CD4-positive, alpha-beta T cell treated with Interleukin-4 for 1 hour (primary cell): ENCODE data around the gene ABCC1.
"Not testable (repeated sequence)": the region's sequence is repeated elsewhere in the genome, so short reads cannot be mapped to it uniquely, and the experiment has no call there.

ENCODE experiments used
- DNase-seq, 2 donors: peaks; one replicate each; pipeline ENCODE4 v3.0.0-alpha.2; 2020 to 2022

The ABCC1 gene

GRCh38 chr16:15946257-15947044 is 3.0 kb upstream of the ABCC1 start:
- DNase-seq, result no peak

GRCh38 chr16:15947983-15948509 is 1.4 kb upstream of the ABCC1 start:
- DNase-seq, result no peak

GRCh38 chr16:15948532-15949209 is 745 bp upstream of the ABCC1 start:
- peak in 1 of 2 donors; percentile 38 for DNase-seq

- peak; percentile 57 to 74 for DNase-seq
These were observed 892 bp downstream of the ABCC1 start for GRCh38 chr16:15950161-15950854.

GRCh38 chr16:15950869-15951268 is 1.5 kb downstream of the ABCC1 start:
- peak in 1 of 2 donors; percentile 28 for DNase-seq

GRCh38 chr16:15951852-15952251 is 2.4 kb downstream of the ABCC1 start:
- DNase-seq, result no peak

- peak in 1 of 2 donors; percentile 35 for DNase-seq
These were observed 2.9 kb downstream of the ABCC1 start for GRCh38 chr16:15952265-15952711.

- no peak for DNase-seq
These were observed 4.1 kb downstream of the ABCC1 start for GRCh38 chr16:15953477-15953876.

- DNase-seq, result no peak
These were observed 4.8 kb downstream of the ABCC1 start for GRCh38 chr16:15953929-15954813.

GRCh38 chr16:15954814-15955151 is 5.4 kb downstream of the ABCC1 start:
- DNase-seq, result no peak

- no peak for DNase-seq
These were observed 6.0 kb downstream of the ABCC1 start for GRCh38 chr16:15955425-15955824.

- DNase-seq, result not testable (repeated sequence)
These were observed 6.7 kb downstream of the ABCC1 start for GRCh38 chr16:15956106-15956505.

- peak in 1 of 2 donors; percentile 22 for DNase-seq
These were observed 9.4 kb downstream of the ABCC1 start for GRCh38 chr16:15958703-15959348.

GRCh38 chr16:15960124-15960971 is 10.9 kb downstream of the ABCC1 start:
- no peak for DNase-seq

- peak; percentile 85 to 91 for DNase-seq
These were observed 11.7 kb downstream of the ABCC1 start for GRCh38 chr16:15961060-15961511.

- peak in 1 of 2 donors; percentile 62 for DNase-seq
These were observed 12.2 kb downstream of the ABCC1 start for GRCh38 chr16:15961571-15962090.

- DNase-seq, result no peak
These were observed 14.0 kb downstream of the ABCC1 start for GRCh38 chr16:15963307-15963910.

GRCh38 chr16:15966420-15966819 is 17.0 kb downstream of the ABCC1 start:
- DNase-seq, result no peak

GRCh38 chr16:15966836-15967546 is 17.6 kb downstream of the ABCC1 start:
- no peak for DNase-seq
